Measurements from ENCODE around the gene SATB2. TPM values are rescaled to one million over a fixed set of nuclear protein-coding genes. Genes with fewer than 3 reads are reported as not detected.

SATB2 gene
- total and polyA plus RNA-seq, 4 donors = 0.47 to 3.7 (median 1.8) TPM

- DNase-seq = no peak
- no peak for ATAC-seq (ENCODE audit: insufficient read depth, low FRiP score)
- H3K27me3 ChIP-seq (ENCODE audit: control insufficient read depth in 3 of 3, insufficient read depth in 3 of 3, low read length in 2 of 3) = no peaks in the 10 kb centered on the region
- H3K9me3 ChIP-seq (ENCODE audit: control insufficient read depth in 4 of 4, insufficient read depth in 3 of 4, low read length in 3 of 4) = no peaks in the 10 kb centered on the region
- no peak overlapping the region for H3K27ac ChIP-seq (ENCODE audit: low read depth in 1 of 2, low read length in 1 of 2)
- TF ChIP-seq, protein P1, sequence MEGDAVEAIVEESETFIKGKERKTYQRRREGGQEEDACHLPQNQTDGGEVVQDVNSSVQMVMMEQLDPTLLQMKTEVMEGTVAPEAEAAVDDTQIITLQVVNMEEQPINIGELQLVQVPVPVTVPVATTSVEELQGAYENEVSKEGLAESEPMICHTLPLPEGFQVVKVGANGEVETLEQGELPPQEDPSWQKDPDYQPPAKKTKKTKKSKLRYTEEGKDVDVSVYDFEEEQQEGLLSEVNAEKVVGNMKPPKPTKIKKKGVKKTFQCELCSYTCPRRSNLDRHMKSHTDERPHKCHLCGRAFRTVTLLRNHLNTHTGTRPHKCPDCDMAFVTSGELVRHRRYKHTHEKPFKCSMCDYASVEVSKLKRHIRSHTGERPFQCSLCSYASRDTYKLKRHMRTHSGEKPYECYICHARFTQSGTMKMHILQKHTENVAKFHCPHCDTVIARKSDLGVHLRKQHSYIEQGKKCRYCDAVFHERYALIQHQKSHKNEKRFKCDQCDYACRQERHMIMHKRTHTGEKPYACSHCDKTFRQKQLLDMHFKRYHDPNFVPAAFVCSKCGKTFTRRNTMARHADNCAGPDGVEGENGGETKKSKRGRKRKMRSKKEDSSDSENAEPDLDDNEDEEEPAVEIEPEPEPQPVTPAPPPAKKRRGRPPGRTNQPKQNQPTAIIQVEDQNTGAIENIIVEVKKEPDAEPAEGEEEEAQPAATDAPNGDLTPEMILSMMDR (IDR thresholded peaks at IDR 0.05; ENCODE audit: control extremely low read depth, extremely low read depth) = no peak
- WGBS, 2 donors = 96 to 98% methylated on average over 7 of the region's 7 CpGs
- H3K36me3 ChIP-seq (ENCODE audit: control insufficient read depth in 4 of 4, insufficient read depth in 4 of 4, low read length in 4 of 4) = no peaks in the 10 kb centered on the region
- H3K4me3 ChIP-seq = no peak overlapping the region
- no peaks in the 10 kb centered on the region for H3K4me1 ChIP-seq (ENCODE audit: control insufficient read depth in 5 of 5, insufficient read depth in 5 of 5, low read length in 5 of 5)
- H3K9ac ChIP-seq (ENCODE audit: insufficient read depth in 1 of 2, low read length in 2 of 2) = no peak overlapping the region
Observed at GRCh38 chr2:199442173-199442572, 15.6 kb downstream of the SATB2 start.

GRCh38 chr2:199441759-199442158 lies 16.0 kb downstream of the SATB2 start:
- Histone ChIP-seq H3K9me3 (ENCODE audit: control insufficient read depth in 4 of 4, insufficient read depth in 3 of 4, low read length in 3 of 4) (no peaks in the 10 kb centered on the region), H3K36me3 (ENCODE audit: control insufficient read depth in 4 of 4, insufficient read depth in 4 of 4, low read length in 4 of 4) (no peaks in the 10 kb centered on the region), H3K4me3 (no peak overlapping the region), H3K9ac (ENCODE audit: insufficient read depth in 1 of 2, low read length in 2 of 2) (no peak overlapping the region), H3K27me3 (ENCODE audit: control insufficient read depth in 3 of 3, insufficient read depth in 3 of 3, low read length in 2 of 3) (no peaks in the 10 kb centered on the region), H3K4me1 (ENCODE audit: control insufficient read depth in 5 of 5, insufficient read depth in 5 of 5, low read length in 5 of 5) (no peaks in the 10 kb centered on the region), H3K27ac (ENCODE audit: low read depth in 1 of 2, low read length in 1 of 2) (no peak overlapping the region)
- 82 to 83% methylated on average over 4 of the region's 4 CpGs for WGBS, 2 donors
- DNase-seq (peak in 1 of 3 donors; percentile 5), ATAC-seq (ENCODE audit: insufficient read depth, low FRiP score) (no peak)
- TF ChIP-seq, protein P1 (IDR thresholded peaks at IDR 0.05; ENCODE audit: control extremely low read depth, extremely low read depth) = no peak

DNA sequence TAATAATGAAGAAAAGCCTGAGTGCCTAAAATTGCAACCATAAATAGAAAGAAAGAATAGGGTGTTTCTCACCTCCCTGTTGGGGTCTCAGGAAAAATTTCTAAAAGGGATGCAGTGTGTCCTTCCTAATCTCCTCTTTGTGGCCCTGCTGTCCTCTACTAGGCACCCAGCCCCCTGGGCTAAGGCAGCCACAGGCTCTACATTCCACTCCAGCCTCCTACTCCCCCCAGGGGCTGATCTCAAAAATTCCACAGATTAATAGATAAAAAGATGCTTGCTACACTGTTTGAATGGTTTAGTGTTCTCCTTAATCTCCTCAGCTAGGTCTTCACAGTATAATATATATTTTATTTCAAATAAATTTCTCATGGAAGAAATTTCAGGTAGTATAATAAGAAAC lies 17.6 kb downstream of the SATB2 start:
- Histone ChIP-seq H3K27ac (ENCODE audit: low read depth in 1 of 2, low read length in 1 of 2) (no peak overlapping the region), H3K27me3 (ENCODE audit: control insufficient read depth in 3 of 3, insufficient read depth in 3 of 3, low read length in 2 of 3) (no peaks in the 10 kb centered on the region), H3K9ac (ENCODE audit: insufficient read depth in 1 of 2, low read length in 2 of 2) (no peak overlapping the region), H3K36me3 (ENCODE audit: control insufficient read depth in 4 of 4, insufficient read depth in 4 of 4, low read length in 4 of 4) (no peaks in the 10 kb centered on the region), H3K4me3 (no peak overlapping the region), H3K4me1 (ENCODE audit: control insufficient read depth in 5 of 5, insufficient read depth in 5 of 5, low read length in 5 of 5) (no peaks in the 10 kb centered on the region), H3K9me3 (ENCODE audit: control insufficient read depth in 4 of 4, insufficient read depth in 3 of 4, low read length in 3 of 4) (no peaks in the 10 kb centered on the region)
- TF ChIP-seq, protein P1 (IDR thresholded peaks at IDR 0.05; ENCODE audit: control extremely low read depth, extremely low read depth) = no peak
- no peak for ATAC-seq (ENCODE audit: insufficient read depth, low FRiP score)
- no peak for DNase-seq

- Histone ChIP-seq H3K9me3 (ENCODE audit: control insufficient read depth in 4 of 4, insufficient read depth in 3 of 4, low read length in 3 of 4) (no peaks in the 10 kb centered on the region), H3K9ac (ENCODE audit: insufficient read depth in 1 of 2, low read length in 2 of 2) (no peak overlapping the region), H3K27me3 (ENCODE audit: control insufficient read depth in 3 of 3, insufficient read depth in 3 of 3, low read length in 2 of 3) (no peaks in the 10 kb centered on the region), H3K4me1 (ENCODE audit: control insufficient read depth in 5 of 5, insufficient read depth in 5 of 5, low read length in 5 of 5) (no peaks in the 10 kb centered on the region), H3K36me3 (ENCODE audit: control insufficient read depth in 4 of 4, insufficient read depth in 4 of 4, low read length in 4 of 4) (no peaks in the 10 kb centered on the region), H3K27ac (ENCODE audit: low read depth in 1 of 2, low read length in 1 of 2) (no peak overlapping the region), H3K4me3 (no peak overlapping the region)
- TF ChIP-seq, protein P1 (IDR thresholded peaks at IDR 0.05; ENCODE audit: control extremely low read depth, extremely low read depth) = no peak
- no peak for ATAC-seq (ENCODE audit: insufficient read depth, low FRiP score)
- no peak for DNase-seq
- WGBS, 2 donors = 93 to 96% methylated on average over 5 of the region's 5 CpGs
Observed at GRCh38 chr2:199439542-199439941, 18.2 kb downstream of the SATB2 start.

Data from lung (tissue), 12 donors.